SU-DHL-6 (cell line): ENCODE data around the gene MIA3.

Experiments
- EZH2phosphoT487 ChIP-seq: fragments of 200-600 bp; sonication (generic), shearing (Covaris generic); conservative IDR thresholded peaks from 2 replicates; pipeline ENCODE4 v1.6.1; 2018; ENCODE audit warnings: mild to moderate bottlenecking, antibody characterized with exemption, low read length, moderate library complexity, mixed read lengths
- TF ChIP-seq, protein P1 (sequence below): fragments of 200-600 bp; sonication (generic); IDR thresholded peaks from one replicate; pipeline ENCODE4 v1.5.1; 2017; ENCODE audit warnings: antibody characterized with exemption, mild to moderate bottlenecking, low read length, moderate library complexity; ENCODE audit not compliant: insufficient read depth, poor library complexity, severe bottlenecking

DNA sequence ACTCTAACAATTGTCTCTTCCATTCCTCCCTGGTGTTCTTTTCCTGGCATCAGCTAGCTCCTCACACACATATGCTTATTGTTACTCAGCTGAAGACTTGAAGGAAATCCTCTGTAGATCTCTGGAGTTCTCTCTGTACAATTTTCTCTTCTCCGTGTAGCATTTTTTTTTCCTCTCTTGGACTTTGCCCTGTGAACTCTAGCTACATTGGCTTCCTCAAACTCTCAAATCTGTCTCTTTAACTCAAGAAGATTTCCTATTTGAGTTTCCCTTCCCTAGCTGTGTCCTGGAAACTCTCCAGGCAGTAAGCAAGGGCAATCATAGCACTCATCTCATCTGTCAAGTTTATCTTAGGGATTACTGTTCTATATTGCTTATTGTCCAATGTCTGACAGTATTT, 4.3 kb upstream of the MIA3 start:
- TF ChIP-seq, protein P1, sequence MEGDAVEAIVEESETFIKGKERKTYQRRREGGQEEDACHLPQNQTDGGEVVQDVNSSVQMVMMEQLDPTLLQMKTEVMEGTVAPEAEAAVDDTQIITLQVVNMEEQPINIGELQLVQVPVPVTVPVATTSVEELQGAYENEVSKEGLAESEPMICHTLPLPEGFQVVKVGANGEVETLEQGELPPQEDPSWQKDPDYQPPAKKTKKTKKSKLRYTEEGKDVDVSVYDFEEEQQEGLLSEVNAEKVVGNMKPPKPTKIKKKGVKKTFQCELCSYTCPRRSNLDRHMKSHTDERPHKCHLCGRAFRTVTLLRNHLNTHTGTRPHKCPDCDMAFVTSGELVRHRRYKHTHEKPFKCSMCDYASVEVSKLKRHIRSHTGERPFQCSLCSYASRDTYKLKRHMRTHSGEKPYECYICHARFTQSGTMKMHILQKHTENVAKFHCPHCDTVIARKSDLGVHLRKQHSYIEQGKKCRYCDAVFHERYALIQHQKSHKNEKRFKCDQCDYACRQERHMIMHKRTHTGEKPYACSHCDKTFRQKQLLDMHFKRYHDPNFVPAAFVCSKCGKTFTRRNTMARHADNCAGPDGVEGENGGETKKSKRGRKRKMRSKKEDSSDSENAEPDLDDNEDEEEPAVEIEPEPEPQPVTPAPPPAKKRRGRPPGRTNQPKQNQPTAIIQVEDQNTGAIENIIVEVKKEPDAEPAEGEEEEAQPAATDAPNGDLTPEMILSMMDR, result no peak
- TF ChIP-seq EZH2phosphoT487, result no peak
